ENCODE measurements around the gene LPIN3.
A peak's percentile ranks its signal among the peaks of the same experiment; 100 is the strongest.

Gene LPIN3

DNA sequence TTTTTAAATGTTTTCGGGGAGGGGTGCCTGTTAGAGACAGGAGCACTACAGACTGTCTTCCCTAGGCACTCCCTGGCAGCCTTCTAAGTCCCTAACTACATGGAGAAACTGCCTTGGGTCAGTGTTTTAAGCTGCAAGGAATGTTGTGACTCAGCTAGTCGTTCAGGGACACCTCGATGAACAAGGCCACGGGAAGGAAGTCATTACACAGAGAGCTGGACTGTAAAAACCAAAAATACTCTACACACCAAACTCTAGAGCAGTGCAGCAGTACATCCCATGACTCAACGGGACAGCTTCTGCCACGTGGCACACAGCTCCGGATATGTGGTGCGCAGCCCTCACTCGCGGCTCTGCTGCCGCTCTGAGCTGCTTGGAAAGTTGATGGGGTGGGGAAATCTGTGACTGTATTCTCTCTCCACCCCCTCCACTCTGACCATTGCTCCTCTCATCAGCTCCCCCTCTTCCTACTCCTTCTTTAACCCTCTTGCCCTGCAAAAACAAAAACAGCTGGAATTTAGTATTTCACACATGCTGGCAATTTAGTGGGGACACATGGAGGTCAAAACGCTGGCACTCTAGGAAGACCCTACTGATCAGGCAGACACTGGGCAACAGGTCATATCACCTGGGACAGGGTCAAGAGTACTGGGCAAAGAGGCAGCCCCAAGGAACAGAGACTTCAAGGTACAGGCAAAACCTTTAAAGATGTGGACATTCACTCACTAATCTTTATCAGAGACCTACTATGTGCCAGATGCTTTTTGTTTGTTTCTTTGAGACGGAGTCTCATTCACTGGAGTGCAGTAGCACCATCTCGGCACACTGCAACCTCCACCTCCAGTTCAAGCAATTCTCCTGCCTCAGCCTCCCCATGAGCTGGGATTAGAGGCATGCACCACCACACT lies 10.9 kb upstream of the LPIN3 start:
- peak; percentile 58 for DNase-seq

DNA sequence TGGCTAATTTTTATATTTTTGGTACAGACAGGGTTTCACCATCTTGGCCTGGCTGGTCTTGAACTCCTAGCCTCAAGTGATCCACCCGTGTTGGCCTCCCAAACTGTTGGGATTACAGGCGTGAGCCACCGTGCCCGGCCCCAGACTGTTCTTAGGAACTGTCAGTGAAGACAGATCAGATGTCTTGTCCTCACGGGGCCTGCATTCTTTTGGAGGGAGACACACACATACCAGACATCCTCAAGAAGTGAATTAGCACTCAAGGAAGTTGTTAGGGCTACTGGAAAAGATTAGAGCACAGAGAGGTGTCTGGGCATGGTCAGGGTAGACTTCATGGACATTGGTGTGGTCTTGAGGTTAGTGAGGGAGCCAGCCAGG lies 10.3 kb upstream of the LPIN3 start:
- no peak for DNase-seq

DNA sequence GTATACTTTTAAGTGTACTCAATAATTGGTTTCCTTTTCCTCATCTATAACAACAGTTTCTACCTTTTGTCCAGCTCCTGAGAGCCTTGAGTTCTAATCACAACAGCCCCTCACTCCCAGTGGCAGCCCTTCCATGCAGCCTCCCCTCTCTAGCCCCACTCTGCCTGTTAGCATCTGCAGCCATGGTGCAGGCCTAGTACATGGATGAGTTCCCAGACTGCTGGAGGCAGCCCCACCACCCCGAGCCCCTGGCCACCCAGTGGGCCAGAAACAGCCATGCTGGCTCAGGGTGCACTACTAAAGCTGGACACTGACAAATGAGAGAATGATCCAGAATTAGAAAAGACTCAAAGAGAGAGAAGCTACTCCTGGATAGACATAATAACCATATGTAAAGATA lies 9.7 kb upstream of the LPIN3 start:
- DNase-seq: no peak

DNA sequence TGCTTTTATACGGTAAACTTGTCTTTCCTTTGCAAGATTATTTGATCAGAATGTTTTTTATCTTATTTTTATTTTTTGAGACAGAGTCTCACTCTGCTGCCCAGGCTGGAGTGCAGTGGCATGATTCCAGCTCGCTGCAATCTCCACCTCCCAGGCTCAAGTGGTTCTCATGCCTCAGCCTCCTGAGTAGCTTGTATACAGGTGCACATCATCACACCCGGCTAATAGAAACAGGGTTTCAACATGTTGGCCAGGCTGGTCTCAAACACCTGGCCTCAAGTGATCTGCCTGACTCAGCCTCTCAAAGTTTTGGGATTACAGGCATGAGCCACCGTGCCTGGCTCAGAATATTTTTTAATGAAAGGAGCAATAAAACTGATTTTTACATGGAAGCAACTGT lies 8.9 kb upstream of the LPIN3 start:
- no peak for DNase-seq

DNA sequence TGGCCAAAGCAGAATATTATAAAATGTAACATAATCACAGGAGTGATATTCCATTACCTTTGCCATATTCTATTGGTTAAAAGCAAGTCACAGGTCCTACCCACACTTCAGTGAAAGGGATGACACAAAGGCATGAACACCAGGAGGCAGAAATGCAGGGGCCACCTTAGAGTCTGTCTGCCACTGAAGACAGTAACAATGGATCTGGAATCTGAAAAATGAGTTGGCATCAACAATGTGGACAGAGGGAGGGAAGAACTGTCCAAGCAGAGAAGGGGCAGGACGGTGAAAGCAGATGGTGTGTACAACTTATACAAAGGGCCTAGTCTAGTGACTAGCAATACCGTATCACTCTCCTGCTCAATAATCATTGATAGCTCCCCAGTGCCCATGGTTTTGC lies 6.6 kb upstream of the LPIN3 start:
- no peak for DNase-seq

- no peak for DNase-seq
Observed at GRCh38 chr20:41334443-41335421, 5.9 kb upstream of the LPIN3 start.

- no peak for DNase-seq
Observed at GRCh38 chr20:41335591-41335990, 5.0 kb upstream of the LPIN3 start.

DNA sequence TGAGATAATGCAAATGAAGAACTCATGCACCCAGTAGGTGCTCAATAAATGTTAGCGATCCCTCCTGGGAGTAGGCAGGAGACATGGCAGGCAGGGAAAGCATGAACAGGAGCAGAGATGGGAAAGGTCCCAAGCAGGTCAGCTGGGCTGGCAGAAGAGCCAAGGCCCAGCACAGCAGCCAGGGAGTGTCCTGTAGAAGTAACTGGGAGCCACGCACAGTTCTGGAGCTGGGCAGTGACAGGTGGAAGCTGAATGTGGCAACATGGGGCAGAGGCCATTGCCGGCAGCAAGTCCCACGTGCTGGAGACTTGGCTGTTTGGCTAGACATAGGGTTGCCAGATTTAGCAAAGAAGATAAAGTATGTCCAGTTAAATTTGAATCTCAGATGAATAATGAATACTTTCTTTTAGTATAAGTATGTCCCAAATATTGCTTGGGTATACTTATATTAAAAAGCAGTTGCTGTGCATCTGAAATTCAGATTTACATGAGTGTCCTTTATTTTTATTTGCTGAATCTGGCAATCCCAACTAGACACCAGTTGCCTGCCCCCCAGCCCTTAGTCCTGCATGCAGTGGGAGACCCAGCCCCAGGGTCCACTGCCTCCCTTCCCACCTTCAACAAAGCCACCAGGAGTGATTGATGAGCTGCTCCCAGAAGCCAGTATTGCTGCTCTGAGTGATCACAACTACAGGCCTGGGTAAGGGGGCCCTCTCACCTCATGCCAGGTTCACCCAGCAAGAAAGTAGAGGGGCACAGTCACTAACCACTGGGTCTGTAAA lies 3.7 kb upstream of the LPIN3 start:
- DNase-seq: no peak

DNA sequence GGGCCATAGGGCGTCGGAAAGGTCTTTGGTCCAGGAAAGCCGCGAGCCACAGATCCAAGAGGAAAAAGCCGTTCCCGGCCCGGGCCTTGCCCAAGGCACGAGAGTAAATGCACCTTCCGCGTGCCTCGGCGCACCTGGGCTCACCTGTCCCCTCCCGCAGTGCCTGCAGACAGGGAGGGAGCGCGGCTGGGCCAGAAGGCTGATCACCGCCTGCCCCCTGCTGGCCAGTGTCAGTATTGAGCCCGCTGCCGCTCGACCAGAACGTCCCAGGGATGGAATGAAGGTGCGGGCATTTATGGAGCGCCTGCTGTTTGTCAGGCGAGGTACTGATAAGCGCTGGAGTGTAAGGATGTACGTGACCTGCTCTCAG lies 679 bp upstream of the LPIN3 start:
- DNase-seq: peak; percentile 90

- DNase-seq: no peak
Observed at GRCh38 chr20:41342474-41343464, 2.1 kb downstream of the LPIN3 start.

DNA sequence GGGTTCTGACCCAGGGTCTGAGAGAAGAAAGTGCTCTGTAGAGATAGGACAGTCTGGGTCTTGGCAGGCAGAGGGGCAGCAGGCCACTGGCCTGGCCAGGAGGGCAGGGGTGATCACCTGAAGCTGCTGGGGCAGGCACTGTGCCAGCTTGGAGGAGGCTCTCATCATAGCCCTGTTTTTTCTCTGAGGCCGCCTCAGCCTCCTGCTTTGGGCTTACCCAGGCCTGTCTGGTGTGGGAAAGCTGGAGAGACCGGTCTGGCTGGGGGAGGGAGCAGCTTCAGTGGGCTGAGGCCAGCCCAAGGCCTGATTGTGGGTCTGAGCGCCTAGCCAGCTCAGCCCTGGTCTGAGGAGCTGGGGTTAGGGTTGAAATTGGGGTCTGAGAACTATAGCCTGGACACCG lies 3.9 kb downstream of the LPIN3 start:
- DNase-seq: no peak

GRCh38 chr20:41344938-41345728 lies 4.5 kb downstream of the LPIN3 start:
- DNase-seq: no peak

DNA sequence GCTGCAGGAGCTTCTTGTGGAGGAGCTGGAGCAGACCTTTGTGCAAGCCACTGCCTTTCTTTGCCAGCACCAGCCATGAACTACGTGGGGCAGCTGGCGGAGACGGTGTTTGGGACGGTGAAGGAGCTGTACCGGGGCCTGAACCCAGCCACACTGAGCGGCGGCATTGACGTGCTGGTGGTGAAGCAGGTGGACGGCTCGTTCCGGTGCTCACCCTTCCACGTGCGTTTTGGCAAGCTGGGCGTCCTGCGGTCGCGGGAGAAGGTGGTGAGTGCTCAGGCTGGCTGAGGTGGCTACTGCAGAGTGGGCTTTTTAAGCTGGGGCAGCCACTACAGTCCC lies 5.1 kb downstream of the LPIN3 start:
- DNase-seq: no peak

DNA sequence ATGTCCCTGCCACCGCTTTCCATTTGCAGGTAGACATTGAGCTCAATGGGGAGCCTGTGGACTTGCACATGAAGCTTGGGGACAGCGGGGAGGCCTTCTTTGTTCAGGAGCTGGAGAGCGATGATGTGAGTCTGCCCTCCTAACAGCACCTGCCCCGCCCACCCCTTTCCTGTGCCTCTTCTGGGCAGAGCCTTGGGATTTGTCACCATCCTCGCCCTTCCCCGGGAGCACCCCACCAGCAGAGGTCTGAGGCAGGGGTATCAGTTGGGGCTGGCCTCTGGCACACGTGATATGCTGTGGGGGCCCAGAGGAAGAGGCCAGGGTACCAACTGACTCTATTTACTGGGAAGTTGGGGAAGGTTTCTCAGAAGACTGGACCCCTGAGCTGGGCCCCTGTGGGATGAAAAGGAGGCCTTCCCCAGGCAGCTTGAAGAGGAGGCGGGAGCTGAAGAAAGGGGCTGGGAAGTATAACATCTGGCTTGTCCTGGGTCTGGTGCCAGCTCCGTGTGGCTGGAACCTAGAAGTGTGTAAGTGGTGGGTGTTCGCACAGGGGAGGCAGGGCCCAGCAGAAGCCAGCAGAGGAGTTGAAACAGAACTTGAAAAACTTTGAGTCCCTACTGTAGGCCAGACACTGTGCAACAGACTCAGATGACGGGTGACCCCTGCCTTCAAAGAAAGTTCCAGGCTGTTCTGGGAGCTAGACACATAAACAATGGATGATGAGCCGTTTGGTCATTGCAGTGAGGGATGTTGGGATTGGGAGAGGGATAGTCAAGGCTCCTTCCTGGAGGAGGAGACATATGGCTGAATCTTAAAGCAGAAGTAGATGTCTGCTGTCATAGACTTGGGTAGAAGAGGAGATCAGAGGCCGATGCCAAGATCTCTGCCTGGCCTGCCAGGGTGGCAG lies 7.2 kb downstream of the LPIN3 start:
- no peak for DNase-seq

DNA sequence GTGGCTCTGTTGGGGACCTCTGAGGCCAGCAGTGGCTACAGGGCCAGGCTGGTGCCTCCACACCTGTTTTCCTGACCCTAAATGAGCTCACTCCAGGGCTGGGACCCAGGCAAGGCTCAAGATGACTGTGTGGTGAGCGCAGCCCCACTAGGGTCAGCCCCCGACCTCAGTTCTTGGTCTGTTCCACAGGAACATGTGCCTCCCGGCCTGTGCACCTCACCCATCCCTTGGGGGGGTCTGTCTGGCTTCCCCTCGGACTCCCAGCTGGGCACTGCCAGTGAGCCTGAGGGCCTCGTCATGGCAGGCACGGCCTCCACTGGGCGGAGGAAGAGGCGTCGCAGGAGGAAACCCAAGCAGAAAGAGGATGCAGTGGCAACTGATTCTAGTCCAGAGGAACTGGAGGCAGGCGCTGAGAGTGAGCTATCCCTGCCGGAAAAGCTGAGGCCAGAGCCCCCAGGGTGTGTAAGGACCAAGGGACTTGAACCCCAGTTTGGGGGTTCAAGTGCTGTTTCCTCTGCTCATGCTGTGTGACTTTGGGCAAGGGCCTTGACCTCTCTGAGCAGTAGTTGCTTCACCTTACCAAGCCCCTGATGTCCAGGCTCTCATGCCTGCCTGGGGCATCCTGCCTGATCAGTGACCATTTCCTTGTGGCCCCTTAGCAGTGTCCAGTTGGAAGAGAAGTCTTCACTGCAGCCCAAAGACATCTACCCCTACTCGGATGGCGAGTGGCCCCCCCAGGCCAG lies 8.0 kb downstream of the LPIN3 start:
- no peak for DNase-seq

- no peak for DNase-seq
Observed at GRCh38 chr20:41349266-41349665, 8.6 kb downstream of the LPIN3 start.

GRCh38 chr20:41349943-41350342 lies 9.3 kb downstream of the LPIN3 start:
- no peak for DNase-seq

DNA sequence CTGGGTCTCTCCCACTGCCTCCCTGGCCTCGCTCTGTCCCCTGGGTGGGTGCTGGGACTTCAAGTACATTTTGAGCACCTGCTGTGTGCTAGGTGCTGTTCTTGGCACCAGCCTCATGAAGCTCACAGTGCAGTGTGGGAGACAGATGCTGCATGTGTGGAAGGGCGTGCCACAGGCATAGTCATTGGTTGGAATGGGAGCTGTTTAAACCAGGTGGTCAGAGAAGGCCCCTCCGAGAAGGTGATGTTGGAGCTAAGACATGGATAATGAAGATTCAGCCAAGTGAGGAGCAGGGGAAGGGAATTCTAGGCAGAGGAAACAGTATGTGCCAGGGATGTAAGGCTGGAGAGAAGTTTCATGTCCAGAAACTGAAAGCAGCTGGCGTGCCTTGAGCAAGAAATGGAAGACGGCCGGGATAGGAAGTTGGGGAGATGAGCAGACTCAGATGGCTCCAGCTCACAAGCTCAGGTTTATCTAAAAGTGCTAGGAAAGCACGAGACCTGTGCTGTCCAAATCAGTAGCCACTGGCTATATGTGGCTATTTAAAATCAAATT lies 9.9 kb downstream of the LPIN3 start:
- DNase-seq: no peak

DNA sequence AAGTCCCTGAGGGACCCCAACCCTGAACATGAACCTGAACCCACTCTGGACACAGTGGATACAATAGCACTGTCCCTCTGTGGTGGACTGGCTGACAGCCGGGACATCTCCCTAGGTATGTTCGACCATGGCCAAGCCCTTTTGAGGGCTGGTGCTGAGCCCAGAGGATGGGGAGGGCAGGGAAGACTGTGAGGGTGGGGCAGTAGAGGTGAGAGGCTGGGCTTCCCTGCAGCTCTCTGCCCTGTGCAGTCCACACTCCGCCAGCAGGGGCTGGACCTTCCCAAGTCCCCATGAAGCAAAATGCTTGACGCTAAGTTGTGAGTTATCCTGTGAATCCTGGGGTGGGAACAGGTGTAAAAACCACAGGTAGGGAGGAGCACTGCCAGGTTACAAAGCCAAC lies 11.5 kb downstream of the LPIN3 start:
- no peak for DNase-seq

Data from activated T-cell treated with anti-CD3 and anti-CD28 coated beads, Interleukin-2, amount 50 U/mL, for 1 hour (primary cell).